ENCODE measurements around the gene SNX30.

GRCh38 chr9:112751056-112751795 lies 666 bp downstream of the SNX30 start:
- TF ChIP-seq CTCF (IDR thresholded peaks at IDR 0.05; ENCODE audit: low read length), result no peak
- TF ChIP-seq EZH2 (IDR thresholded peaks at IDR 0.05; ENCODE audit: borderline replicate concordance, low read length), result no peak
